Breast epithelium (tissue), 4 donors: ENCODE measurements around the gene ZNF281. TPM values are rescaled to one million over a fixed set of nuclear protein-coding genes. Genes with fewer than 3 reads are reported as not detected.

Source experiments
- DNase-seq, 2 donors: peaks; one replicate each; pipeline ENCODE4 v3.0.0-alpha.2; 2019; ENCODE audit warnings: low spot score in 2 of 2
- H3K27ac ChIP-seq, 2 donors: fragments of 200-600 bp; sonication (generic) in 1 of 2; one replicate each; pipeline ENCODE4 v1.5.1; 2016 to 2019; ENCODE audit warnings: mild to moderate bottlenecking in 1 of 2
- H3K27me3 ChIP-seq, 2 donors: fragments of 200-600 bp; sonication (generic) in 1 of 2; one replicate each; pipeline versions ENCODE4 v1.5.1 to v1.6.0; 2017 to 2019; ENCODE audit warnings: control low read depth in 1 of 2, mild to moderate bottlenecking in 1 of 2
- H3K36me3 ChIP-seq: fragments of 200-600 bp; one replicate; pipeline ENCODE4 v1.5.1; 2019
- H3K4me1 ChIP-seq, 2 donors: fragments of 200-600 bp; sonication (generic); one replicate each; pipeline ENCODE4 v1.5.1; 2016 to 2019; ENCODE audit warnings: control low read depth in 1 of 2
- H3K4me3 ChIP-seq, 3 donors: fragments of 200-600 bp; sonication (generic); 1 replicate in 2 of 3; 2 replicates in 1 of 3; pipeline ENCODE4 v1.5.1; 2016 to 2019; ENCODE audit warnings: mild to moderate bottlenecking in 3 of 3, moderate library complexity in 2 of 3
- H3K9me3 ChIP-seq, 2 donors: fragments of 200-600 bp; sonication (generic) in 1 of 2; one replicate each; pipeline ENCODE4 v1.5.1; 2016 to 2019; ENCODE audit warnings: control low read depth in 1 of 2
- CTCF ChIP-seq, 3 donors: fragments of 450-650 bp; IDR thresholded peaks; one replicate each; pipeline ENCODE4 v1.5.1; 2016 to 2017; ENCODE audit warnings: antibody characterized with exemption in 3 of 3, mild to moderate bottlenecking in 3 of 3, moderate library complexity in 3 of 3
- POLR2A ChIP-seq: fragments of 450-650 bp; IDR thresholded peaks from one replicate; pipeline ENCODE4 v1.6.1; 2016; ENCODE audit warnings: antibody characterized with exemption, mild to moderate bottlenecking, moderate library complexity
- POLR2AphosphoS5 ChIP-seq, 3 donors: sonication (generic); formaldehyde crosslinking; IDR thresholded peaks; one replicate each; pipeline ENCODE4 v1.6.1; 2017; ENCODE audit warnings: antibody characterized with exemption in 3 of 3
- intact Hi-C: fragments of 100-400 bp; cut with DNase I; formaldehyde crosslinking; loops from one replicate; pipeline ENCODE4 v1.15.1; 2023; ENCODE audit warnings: low total_unique reads
- total RNA-seq, 3 donors: library from RNA; depleted of rRNA; stranded (reverse); fragments of >200 nt; gene quantifications; one replicate each; pipeline ENCODE4 v1.1.0, GENCODE V29; 2016

ZNF281 gene
- total RNA-seq, 3 donors from 2014 or later: 11.0 to 25.6 (median 16.1) TPM

- intact Hi-C loops: no loop called here
- TF ChIP-seq POLR2A (no peak), POLR2AphosphoS5 (IDR thresholded peaks at IDR 0.05) (no peak), CTCF (IDR thresholded peaks at IDR 0.05) (no peak)
- Histone ChIP-seq H3K27ac (peak overlapping the region in 1 of 2 donors; percentile 7), H3K36me3 (no peaks in the 10 kb centered on the region), H3K4me1 (no peaks in the 10 kb centered on the region), H3K4me3 (peak overlapping the region in 2 of 3 donors; percentile 14 to 38), H3K27me3 (no peaks in the 10 kb centered on the region), H3K9me3 (no peaks in the 10 kb centered on the region)
- no peak for DNase-seq
Observed at GRCh38 chr1:200373811-200374231, 36.0 kb downstream of the ZNF281 start.

- Histone ChIP-seq H3K36me3 (no peaks in the 10 kb centered on the region), H3K27ac (peak overlapping the region; percentile 12 to 27), H3K4me3 (no peak overlapping the region), H3K9me3 (no peaks in the 10 kb centered on the region), H3K27me3 (no peaks in the 10 kb centered on the region), H3K4me1 (no peaks in the 10 kb centered on the region)
- TF ChIP-seq POLR2A (no peak), CTCF (IDR thresholded peaks at IDR 0.05) (no peak), POLR2AphosphoS5 (IDR thresholded peaks at IDR 0.05) (no peak)
- DNase-seq: no peak
- intact Hi-C loops: no loop called here
Observed at GRCh38 chr1:200372885-200373181, 37.0 kb downstream of the ZNF281 start.

GRCh38 chr1:200372095-200372884, 37.5 kb downstream of the ZNF281 start:
- Histone ChIP-seq H3K9me3 (no peaks in the 10 kb centered on the region), H3K36me3 (no peaks in the 10 kb centered on the region), H3K4me3 (no peak overlapping the region), H3K27me3 (no peaks in the 10 kb centered on the region), H3K27ac (peak overlapping the region; percentile 12 to 27), H3K4me1 (no peaks in the 10 kb centered on the region)
- intact Hi-C loops: no loop called here
- DNase-seq: no peak
- TF ChIP-seq POLR2A (no peak), CTCF (IDR thresholded peaks at IDR 0.05) (no peak), POLR2AphosphoS5 (IDR thresholded peaks at IDR 0.05) (no peak)

GRCh38 chr1:200369706-200370105, 40.1 kb downstream of the ZNF281 start:
- Histone ChIP-seq H3K9me3 (no peaks in the 10 kb centered on the region), H3K4me1 (no peaks in the 10 kb centered on the region), H3K27me3 (no peaks in the 10 kb centered on the region), H3K27ac (no peak overlapping the region), H3K4me3 (no peak overlapping the region), H3K36me3 (no peaks in the 10 kb centered on the region)
- intact Hi-C loops: no loop called here
- DNase-seq: no peak
- TF ChIP-seq POLR2AphosphoS5 (IDR thresholded peaks at IDR 0.05): no peak
- TF ChIP-seq POLR2A: no peak
- no peak for TF ChIP-seq CTCF (IDR thresholded peaks at IDR 0.05)

GRCh38 chr1:200369131-200369530, 40.7 kb downstream of the ZNF281 start:
- H3K27ac ChIP-seq: no peak overlapping the region
- no peaks in the 10 kb centered on the region for H3K9me3 ChIP-seq
- TF ChIP-seq POLR2A (no peak), POLR2AphosphoS5 (IDR thresholded peaks at IDR 0.05) (no peak), CTCF (IDR thresholded peaks at IDR 0.05) (no peak)
- intact Hi-C loops: no loop called here
- H3K27me3 ChIP-seq: no peaks in the 10 kb centered on the region
- DNase-seq: no peak
- H3K4me1 ChIP-seq: no peaks in the 10 kb centered on the region
- no peaks in the 10 kb centered on the region for H3K36me3 ChIP-seq
- H3K4me3 ChIP-seq: no peak overlapping the region
